B cell (primary cell): ENCODE measurements around the gene ADCY1.

Source experiments
- CTCF ChIP-seq: fragments of 200-600 bp; IDR thresholded peaks from one replicate; pipeline ENCODE4 v1.8.0; 2022; ENCODE audit warnings: antibody characterized with exemption, mild to moderate bottlenecking
- EZH2 ChIP-seq: IDR thresholded peaks from 2 replicates; pipeline ENCODE4 v1.6.1; 2012; ENCODE audit warnings: borderline replicate concordance, low read depth, mild to moderate bottlenecking, moderate library complexity, low read length; ENCODE audit not compliant: insufficient read depth, poor library complexity, severe bottlenecking

DNA sequence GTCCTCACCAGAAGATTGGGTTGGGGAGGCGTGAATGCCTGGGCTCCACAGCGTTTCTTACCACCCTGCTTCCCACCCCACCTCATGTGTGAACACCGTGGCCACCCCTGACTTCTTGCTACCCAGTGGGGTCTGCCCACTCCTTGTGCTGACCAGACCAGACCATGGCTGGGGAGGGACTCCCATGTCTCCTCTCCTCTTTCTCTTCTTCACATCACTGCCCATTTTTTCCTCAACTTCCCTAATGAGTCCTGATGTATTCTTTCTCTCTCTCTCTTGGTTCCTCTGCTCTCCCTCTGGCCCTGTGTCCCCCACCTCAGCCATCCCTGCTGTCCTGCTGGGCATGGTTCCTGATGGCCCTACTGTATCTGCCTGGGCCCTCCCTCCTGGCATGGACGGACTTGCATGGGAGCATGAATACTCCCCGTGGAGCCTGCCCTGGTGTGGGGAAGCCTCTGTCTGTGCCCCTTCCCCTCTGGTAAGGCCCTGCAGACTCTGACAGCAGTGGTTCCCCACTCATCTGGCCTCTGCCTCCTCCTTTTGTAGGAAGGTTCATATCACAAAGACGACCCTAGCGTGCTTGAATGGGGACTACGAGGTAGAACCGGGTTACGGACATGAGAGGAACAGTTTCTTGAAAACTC lies 85.5 kb downstream of the ADCY1 start:
- TF ChIP-seq EZH2 (no peak), CTCF (no peak)
